GM12878 (cell line): ENCODE data around the gene CXCR1.

Experiments
- CTCF ChIP-seq, 3 experiments: IDR thresholded peaks in 2 of 3; conservative IDR thresholded peaks in 1 of 3; 2 replicates each; pipeline ENCODE4 v1.5.1; 2011; ENCODE audit warnings: low read depth in 3 of 3, low read length in 3 of 3, mild to moderate bottlenecking in 3 of 3, control low read depth in 2 of 3, moderate library complexity in 2 of 3, inconsistent platforms in 1 of 3, mixed read lengths in 1 of 3; ENCODE audit not compliant: control insufficient read depth in 2 of 3, insufficient read depth in 1 of 3; ENCODE audit errors: extremely low read depth in 1 of 3
- EED ChIP-seq: sonication (generic); IDR thresholded peaks from 2 replicates; pipeline ENCODE4 v1.6.1; 2016; ENCODE audit warnings: antibody characterized with exemption, low read depth
- EGR1 ChIP-seq, 2 experiments: IDR thresholded peaks; 1 replicate in 1 of 2; 2 replicates in 1 of 2; pipeline ENCODE4 v1.6.1; 2011 to 2012; ENCODE audit warnings: low read depth in 2 of 2, low read length in 2 of 2, borderline replicate concordance in 1 of 2, mild to moderate bottlenecking in 1 of 2, moderate library complexity in 1 of 2
- EZH2 ChIP-seq: IDR thresholded peaks from 2 replicates; pipeline ENCODE4 v1.6.1; 2012; ENCODE audit warnings: low read depth, mild to moderate bottlenecking, control low read depth, inconsistent platforms, low read length, borderline replicate concordance; ENCODE audit not compliant: control insufficient read depth
- FOXM1 ChIP-seq: IDR thresholded peaks from 2 replicates; pipeline ENCODE4 v1.6.1; 2012; ENCODE audit warnings: low read depth, mild to moderate bottlenecking, inconsistent platforms, low read length, moderate library complexity
- IRF5 ChIP-seq: fragments of 450-650 bp; IDR thresholded peaks from 2 replicates; pipeline ENCODE4 v1.6.1; 2017; ENCODE audit warnings: borderline replicate concordance
- NRF1 ChIP-seq: conservative IDR thresholded peaks from 2 replicates; pipeline ENCODE4 v1.6.1; 2011; ENCODE audit warnings: mild to moderate bottlenecking, low read depth, low read length, improper control_type of control experiment
- RAD21 ChIP-seq: IDR thresholded peaks from 2 replicates; pipeline ENCODE4 v1.6.1; 2011; ENCODE audit warnings: mild to moderate bottlenecking, low read depth, low read length, moderate library complexity; ENCODE audit not compliant: insufficient read depth
- RCOR1 ChIP-seq: conservative IDR thresholded peaks from 2 replicates; pipeline ENCODE4 v1.6.1; 2012; ENCODE audit warnings: low read depth, low read length, improper control_type of control experiment
- REST ChIP-seq: IDR thresholded peaks from 2 replicates; pipeline ENCODE4 v1.6.1; 2012; ENCODE audit warnings: mild to moderate bottlenecking, low read depth, low read length
- SMARCA5 ChIP-seq: fragments of 450-650 bp; IDR thresholded peaks from 2 replicates; pipeline ENCODE4 v1.6.1; 2017; ENCODE audit warnings: mild to moderate bottlenecking
- SMC3 ChIP-seq: IDR thresholded peaks from 2 replicates; pipeline ENCODE4 v1.6.1; 2011; ENCODE audit warnings: low read length, improper control_type of control experiment, borderline replicate concordance
- TAF1 ChIP-seq: IDR thresholded peaks from 2 replicates; pipeline ENCODE4 v1.6.1; 2011; ENCODE audit warnings: mild to moderate bottlenecking, low read depth, low read length, borderline replicate concordance
- ZBTB33 ChIP-seq: fragments of 450-650 bp; IDR thresholded peaks from 2 replicates; pipeline ENCODE4 v1.6.1; 2017; ENCODE audit warnings: mild to moderate bottlenecking

- TF ChIP-seq SMARCA5 = no peak
- no peak for TF ChIP-seq CTCF (IDR thresholded peaks at IDR 0.05 in 2 of 3, conservative IDR thresholded peaks at IDR 0.05 in 1 of 3; ENCODE audit: control insufficient read depth in 2 of 3, extremely low read depth in 1 of 3, insufficient read depth in 1 of 3, low read depth in 3 of 3, low read length in 3 of 3)
- no peak for TF ChIP-seq RAD21
- TF ChIP-seq EZH2 = no peak
- TF ChIP-seq SMC3 = no peak
- no peak for TF ChIP-seq RCOR1
- no peak for TF ChIP-seq TAF1
- TF ChIP-seq REST = no peak
- no peak for TF ChIP-seq EED
- TF ChIP-seq IRF5 = no peak
- TF ChIP-seq ZBTB33 = no peak
- no peak for TF ChIP-seq EGR1 (IDR thresholded peaks at IDR 0.05; ENCODE audit: borderline replicate concordance in 1 of 2, low read depth in 2 of 2, low read length in 2 of 2)
- TF ChIP-seq FOXM1 = no peak
- TF ChIP-seq NRF1 = no peak
Measured at GRCh38 chr2:218152777-218153176, 14.0 kb downstream of the CXCR1 start.
